ENCODE data around the gene TIMM23.
"Not testable (repeated sequence)": the region's sequence is repeated elsewhere in the genome, so short reads cannot be mapped to it uniquely, and the experiment has no call there.

TIMM23 gene

GRCh38 chr10:45997994-45998763 is 25.9 kb downstream of the TIMM23 start:
- DNase-seq, result no peak

GRCh38 chr10:45999955-46000354 is 27.7 kb downstream of the TIMM23 start:
- DNase-seq, result not testable (repeated sequence)

GRCh38 chr10:46000538-46000937 is 28.2 kb downstream of the TIMM23 start:
- DNase-seq, result no peak

GRCh38 chr10:46001187-46001756 is 29.0 kb downstream of the TIMM23 start:
- no peak for DNase-seq

GRCh38 chr10:46002189-46002687 is 29.9 kb downstream of the TIMM23 start:
- not testable (repeated sequence) for DNase-seq

GRCh38 chr10:46002916-46003693 is 30.8 kb downstream of the TIMM23 start:
- no peak for DNase-seq

- no peak for DNase-seq
Measured at GRCh38 chr10:46004963-46005362, 32.7 kb downstream of the TIMM23 start.

- no peak for DNase-seq
Measured at GRCh38 chr10:46005383-46005782, 33.1 kb downstream of the TIMM23 start.

GRCh38 chr10:46006219-46006618 is 33.9 kb downstream of the TIMM23 start:
- DNase-seq, result no peak

- no peak for DNase-seq
Measured at GRCh38 chr10:46012746-46013145, 40.5 kb downstream of the TIMM23 start.

GRCh38 chr10:46014206-46014605 is 41.9 kb downstream of the TIMM23 start:
- no peak for DNase-seq

GRCh38 chr10:46014683-46015405 is 42.6 kb downstream of the TIMM23 start:
- DNase-seq, result no peak

GRCh38 chr10:46016190-46016589 is 43.9 kb downstream of the TIMM23 start:
- DNase-seq, result no peak

GRCh38 chr10:46016811-46017210 is 44.5 kb downstream of the TIMM23 start:
- DNase-seq, result no peak

- DNase-seq, result no peak
Measured at GRCh38 chr10:46017733-46018132, 45.4 kb downstream of the TIMM23 start.

GRCh38 chr10:46018453-46019176 is 46.3 kb downstream of the TIMM23 start:
- no peak for DNase-seq

GRCh38 chr10:46019177-46019528 is 46.9 kb downstream of the TIMM23 start:
- DNase-seq, result no peak

GRCh38 chr10:46019569-46020343 is 47.5 kb downstream of the TIMM23 start:
- no peak for DNase-seq

GRCh38 chr10:46020344-46020657 is 48.0 kb downstream of the TIMM23 start:
- DNase-seq, result no peak

GRCh38 chr10:46022978-46023702 is 50.9 kb downstream of the TIMM23 start:
- peak; percentile 75 for DNase-seq

GRCh38 chr10:46024948-46025347 is 52.7 kb downstream of the TIMM23 start:
- no peak for DNase-seq

Measured in activated gamma-delta T cell treated with Interleukin-2 at 50 U/mL for 16 hours (primary cell).